ENCODE measurements around the gene ACSF2. TPM values are rescaled to one million over a fixed set of nuclear protein-coding genes. Genes with fewer than 3 reads are reported as not detected.

The ACSF2 gene
- total RNA-seq, 1 donor = 63.0 TPM

DNA sequence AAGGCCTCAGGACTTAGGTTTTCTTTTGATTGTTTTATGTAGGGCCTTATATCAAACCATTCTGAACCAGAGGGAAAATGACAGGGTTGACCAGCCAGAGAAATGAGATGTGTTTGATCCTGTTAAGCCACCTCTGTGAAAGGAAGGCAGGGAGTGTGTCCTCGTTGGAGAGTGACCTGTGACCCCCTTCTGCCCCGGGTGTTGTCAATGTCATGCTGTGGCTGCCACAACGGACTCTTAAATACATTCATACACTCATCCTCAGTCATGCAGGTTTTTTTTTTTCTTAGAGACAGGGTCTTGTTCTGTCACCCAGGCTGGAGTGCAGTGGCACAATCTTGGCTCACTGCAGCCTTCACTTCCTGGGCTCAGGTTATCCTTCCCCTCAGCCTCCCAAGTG is 88.4 kb downstream of the ACSF2 start:
- peak; percentile 15 for DNase-seq (ENCODE audit: insufficient read length, low spot score, missing footprints)
- Histone ChIP-seq H3K79me2 (ENCODE audit: insufficient read depth, low read length) (no peaks in the 10 kb centered on the region), H3K4me2 (ENCODE audit: insufficient read depth, low read length) (no peak overlapping the region), H3K4me3 (ENCODE audit: insufficient read depth, low read length) (no peak overlapping the region), H2AFZ (ENCODE audit: low read length) (peak overlapping the region; percentile 60), H3K27me3 (ENCODE audit: insufficient read depth, low read length) (no peaks in the 10 kb centered on the region), H3K9me3 (ENCODE audit: low read depth, low read length) (no peaks in the 10 kb centered on the region), H4K20me1 (ENCODE audit: insufficient read depth, low read length) (no peaks in the 10 kb centered on the region), H3K36me3 (ENCODE audit: insufficient read depth, low read length) (no peaks in the 10 kb centered on the region), H3K27ac (ENCODE audit: low read depth, low read length) (no peak overlapping the region), H3K4me1 (ENCODE audit: insufficient read depth, low read length) (peaks cover 24% of the 10 kb centered on the region)
- TF ChIP-seq CTCF (IDR thresholded peaks at IDR 0.05; ENCODE audit: extremely low read depth, low read depth, low read length) = no peak

- peak; percentile 83 for DNase-seq (ENCODE audit: insufficient read length, low spot score, missing footprints)
- Histone ChIP-seq H3K27me3 (ENCODE audit: insufficient read depth, low read length) (no peaks in the 10 kb centered on the region), H3K9me3 (ENCODE audit: low read depth, low read length) (no peaks in the 10 kb centered on the region), H3K27ac (ENCODE audit: low read depth, low read length) (no peak overlapping the region), H3K4me3 (ENCODE audit: insufficient read depth, low read length) (no peak overlapping the region), H3K4me2 (ENCODE audit: insufficient read depth, low read length) (peak overlapping the region; percentile 43), H3K36me3 (ENCODE audit: insufficient read depth, low read length) (no peaks in the 10 kb centered on the region), H3K79me2 (ENCODE audit: insufficient read depth, low read length) (no peaks in the 10 kb centered on the region), H4K20me1 (ENCODE audit: insufficient read depth, low read length) (no peaks in the 10 kb centered on the region), H2AFZ (ENCODE audit: low read length) (peak overlapping the region; percentile 60), H3K4me1 (ENCODE audit: insufficient read depth, low read length) (peaks cover 24% of the 10 kb centered on the region)
- TF ChIP-seq CTCF (IDR thresholded peaks at IDR 0.05; ENCODE audit: extremely low read depth, low read depth, low read length) = no peak
Observed at GRCh38 chr17:50514936-50515702, 89.1 kb downstream of the ACSF2 start.

- no peak for TF ChIP-seq CTCF (IDR thresholded peaks at IDR 0.05; ENCODE audit: extremely low read depth, low read depth, low read length)
- Histone ChIP-seq H4K20me1 (ENCODE audit: insufficient read depth, low read length) (no peaks in the 10 kb centered on the region), H3K9me3 (ENCODE audit: low read depth, low read length) (no peaks in the 10 kb centered on the region), H3K79me2 (ENCODE audit: insufficient read depth, low read length) (no peaks in the 10 kb centered on the region), H3K36me3 (ENCODE audit: insufficient read depth, low read length) (no peaks in the 10 kb centered on the region), H2AFZ (ENCODE audit: low read length) (no peak overlapping the region), H3K4me2 (ENCODE audit: insufficient read depth, low read length) (no peak overlapping the region), H3K4me1 (ENCODE audit: insufficient read depth, low read length) (peaks cover 14% of the 10 kb centered on the region), H3K27me3 (ENCODE audit: insufficient read depth, low read length) (no peaks in the 10 kb centered on the region), H3K27ac (ENCODE audit: low read depth, low read length) (no peak overlapping the region), H3K4me3 (ENCODE audit: insufficient read depth, low read length) (no peak overlapping the region)
- DNase-seq (ENCODE audit: insufficient read length, low spot score, missing footprints) = peak; percentile 15
Observed at GRCh38 chr17:50517011-50517410, 91.0 kb downstream of the ACSF2 start.

GRCh38 chr17:50517504-50518383 is 91.7 kb downstream of the ACSF2 start:
- H3K36me3 ChIP-seq (ENCODE audit: insufficient read depth, low read length) = no peaks in the 10 kb centered on the region
- no peak overlapping the region for H2AFZ ChIP-seq (ENCODE audit: low read length)
- no peak overlapping the region for H3K27ac ChIP-seq (ENCODE audit: low read depth, low read length)
- H4K20me1 ChIP-seq (ENCODE audit: insufficient read depth, low read length) = no peaks in the 10 kb centered on the region
- DNase-seq (ENCODE audit: insufficient read length, low spot score, missing footprints) = peak; percentile 23
- H3K4me2 ChIP-seq (ENCODE audit: insufficient read depth, low read length) = no peak overlapping the region
- no peak overlapping the region for H3K4me3 ChIP-seq (ENCODE audit: insufficient read depth, low read length)
- no peaks in the 10 kb centered on the region for H3K27me3 ChIP-seq (ENCODE audit: insufficient read depth, low read length)
- H3K79me2 ChIP-seq (ENCODE audit: insufficient read depth, low read length) = no peaks in the 10 kb centered on the region
- no peak for TF ChIP-seq CTCF (IDR thresholded peaks at IDR 0.05; ENCODE audit: extremely low read depth, low read depth, low read length)
- peaks cover 14% of the 10 kb centered on the region for H3K4me1 ChIP-seq (ENCODE audit: insufficient read depth, low read length)
- H3K9me3 ChIP-seq (ENCODE audit: low read depth, low read length) = no peaks in the 10 kb centered on the region
